ENCODE results near the gene C10orf90.

Gene C10orf90

DNA sequence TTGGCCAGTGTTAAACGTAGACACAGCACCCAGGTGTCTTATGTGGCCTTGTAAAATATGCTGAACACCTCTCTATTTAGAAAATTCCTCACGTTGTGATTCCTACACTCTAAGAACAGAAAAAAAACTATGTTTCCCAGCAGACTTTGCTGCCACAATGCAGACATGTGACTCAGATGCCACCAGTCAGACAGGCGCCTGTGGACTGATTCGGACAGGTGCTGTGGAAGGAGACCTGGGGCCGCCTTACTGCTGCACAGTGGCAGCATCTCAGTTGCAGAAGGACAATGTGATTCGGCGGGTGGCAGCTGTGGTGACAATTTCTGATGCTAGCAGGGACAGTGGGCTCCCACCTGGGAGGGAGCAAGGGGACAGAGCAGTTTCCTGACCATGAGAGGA lies 88.8 kb downstream of the C10orf90 start:
- no peak overlapping the region for H3K4me3 ChIP-seq (ENCODE audit: low read depth, low read length)
- TF ChIP-seq, protein P1, sequence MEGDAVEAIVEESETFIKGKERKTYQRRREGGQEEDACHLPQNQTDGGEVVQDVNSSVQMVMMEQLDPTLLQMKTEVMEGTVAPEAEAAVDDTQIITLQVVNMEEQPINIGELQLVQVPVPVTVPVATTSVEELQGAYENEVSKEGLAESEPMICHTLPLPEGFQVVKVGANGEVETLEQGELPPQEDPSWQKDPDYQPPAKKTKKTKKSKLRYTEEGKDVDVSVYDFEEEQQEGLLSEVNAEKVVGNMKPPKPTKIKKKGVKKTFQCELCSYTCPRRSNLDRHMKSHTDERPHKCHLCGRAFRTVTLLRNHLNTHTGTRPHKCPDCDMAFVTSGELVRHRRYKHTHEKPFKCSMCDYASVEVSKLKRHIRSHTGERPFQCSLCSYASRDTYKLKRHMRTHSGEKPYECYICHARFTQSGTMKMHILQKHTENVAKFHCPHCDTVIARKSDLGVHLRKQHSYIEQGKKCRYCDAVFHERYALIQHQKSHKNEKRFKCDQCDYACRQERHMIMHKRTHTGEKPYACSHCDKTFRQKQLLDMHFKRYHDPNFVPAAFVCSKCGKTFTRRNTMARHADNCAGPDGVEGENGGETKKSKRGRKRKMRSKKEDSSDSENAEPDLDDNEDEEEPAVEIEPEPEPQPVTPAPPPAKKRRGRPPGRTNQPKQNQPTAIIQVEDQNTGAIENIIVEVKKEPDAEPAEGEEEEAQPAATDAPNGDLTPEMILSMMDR (IDR thresholded peaks at IDR 0.05; ENCODE audit: borderline replicate concordance, insufficient read depth, low read depth, low read length): no peak

DNA sequence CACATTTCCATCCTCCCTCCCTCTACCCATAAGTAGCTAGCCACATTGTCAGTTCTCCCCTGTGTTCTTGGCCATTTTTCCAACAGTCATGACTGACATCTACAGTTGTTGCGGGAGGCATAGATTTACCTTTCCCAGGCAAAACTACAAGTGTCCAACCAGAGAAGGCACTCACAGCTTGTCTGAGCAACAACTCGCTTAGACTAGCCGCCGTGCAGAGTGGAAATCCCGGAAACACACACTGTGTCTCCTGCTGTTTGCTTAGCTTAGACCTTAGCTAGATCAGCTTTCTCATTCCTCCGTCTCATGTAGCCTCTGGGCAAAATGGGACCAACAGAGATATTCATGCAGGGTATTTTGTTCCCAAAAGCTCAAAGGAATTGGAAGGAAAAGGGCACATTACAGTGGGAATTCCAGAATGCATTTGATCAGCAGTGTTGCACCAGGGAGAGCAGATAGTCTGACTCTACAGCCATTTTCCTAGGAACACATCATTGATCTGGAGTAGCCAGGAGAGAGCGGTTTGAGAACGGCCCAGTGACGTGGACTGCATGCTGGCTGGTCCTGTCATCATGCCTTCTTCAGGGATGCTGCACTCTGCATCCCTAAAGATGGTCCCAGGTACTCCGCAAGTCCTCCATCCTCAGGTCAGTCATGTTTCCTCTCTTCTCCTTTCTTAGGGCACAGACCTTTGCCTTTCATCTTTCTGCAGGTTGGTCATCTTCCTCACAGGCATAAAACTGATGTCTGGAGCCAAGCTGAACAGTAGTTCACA lies 89.4 kb downstream of the C10orf90 start:
- TF ChIP-seq, protein P1 (IDR thresholded peaks at IDR 0.05; ENCODE audit: borderline replicate concordance, insufficient read depth, low read depth, low read length): no peak
- H3K4me3 ChIP-seq (ENCODE audit: low read depth, low read length): no peak overlapping the region

DNA sequence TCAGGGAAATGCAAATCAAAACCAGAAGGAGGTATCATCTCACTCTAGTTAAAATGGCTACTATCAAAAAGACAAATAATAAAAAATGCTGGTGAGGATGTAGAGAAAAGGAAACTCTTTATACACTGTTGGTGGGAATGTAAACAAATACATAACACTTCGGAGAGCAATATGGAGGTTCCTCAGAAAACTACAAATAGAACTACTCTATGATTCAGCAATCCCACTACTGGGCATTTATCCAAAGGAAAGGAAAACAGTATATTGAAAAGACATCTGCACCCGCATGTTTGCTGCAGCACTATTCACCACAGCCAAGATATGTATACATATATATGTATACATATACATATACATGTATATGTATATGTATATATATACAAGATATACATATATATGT lies 94.2 kb downstream of the C10orf90 start:
- no peak overlapping the region for H3K4me3 ChIP-seq (ENCODE audit: low read depth, low read length)

DNA sequence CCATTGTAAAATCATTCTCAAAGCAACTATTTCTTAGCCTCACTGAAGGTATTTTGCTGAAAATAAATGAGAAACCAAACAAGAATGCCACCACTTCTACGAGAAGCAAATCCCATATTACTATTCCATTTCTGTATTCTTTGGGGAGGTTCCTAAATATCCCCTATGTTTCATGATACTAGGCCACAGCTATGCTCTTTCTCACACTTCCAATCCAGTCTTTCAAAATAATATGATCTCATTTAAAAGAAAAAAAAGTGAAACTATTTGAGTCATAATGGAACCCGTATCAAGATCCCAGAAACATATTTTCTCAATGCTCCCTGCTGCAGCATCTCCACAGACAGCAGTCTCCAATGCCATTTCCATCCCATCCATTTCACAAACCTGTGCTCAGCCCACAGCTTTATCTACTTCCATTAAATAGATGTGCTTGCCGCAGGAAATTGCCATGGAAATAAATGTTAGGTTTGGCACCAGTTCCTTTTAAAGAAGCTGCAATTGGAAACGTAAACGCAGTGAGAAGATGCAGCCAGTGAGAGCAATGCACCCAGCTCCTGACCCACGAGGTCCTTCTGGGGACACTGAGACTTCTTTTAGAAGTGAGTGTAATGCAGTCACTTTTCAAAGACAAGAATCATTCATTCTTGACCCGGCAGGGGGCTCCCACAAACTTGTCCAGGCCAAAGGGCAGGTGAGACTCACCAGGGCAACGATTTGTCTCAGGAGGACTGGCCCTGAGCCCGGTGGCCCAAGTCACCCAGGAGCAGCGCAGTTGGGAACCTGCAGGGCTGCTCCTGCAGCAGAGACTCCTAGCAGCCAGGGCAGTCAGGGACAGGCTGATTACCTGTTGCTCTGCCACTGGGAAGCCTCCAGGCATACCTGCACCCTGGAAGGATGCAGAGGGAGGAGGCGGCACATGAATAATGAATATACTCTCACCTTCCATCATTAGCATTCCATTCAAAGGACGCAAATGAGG lies 99.6 kb downstream of the C10orf90 start:
- TF ChIP-seq, protein P1 (IDR thresholded peaks at IDR 0.05; ENCODE audit: borderline replicate concordance, insufficient read depth, low read depth, low read length): no peak

More for the DNA sequence above, 94.2 kb downstream of the C10orf90 start:
- TF ChIP-seq, protein P1 (IDR thresholded peaks at IDR 0.05; ENCODE audit: borderline replicate concordance, insufficient read depth, low read depth, low read length): no peak

DNA sequence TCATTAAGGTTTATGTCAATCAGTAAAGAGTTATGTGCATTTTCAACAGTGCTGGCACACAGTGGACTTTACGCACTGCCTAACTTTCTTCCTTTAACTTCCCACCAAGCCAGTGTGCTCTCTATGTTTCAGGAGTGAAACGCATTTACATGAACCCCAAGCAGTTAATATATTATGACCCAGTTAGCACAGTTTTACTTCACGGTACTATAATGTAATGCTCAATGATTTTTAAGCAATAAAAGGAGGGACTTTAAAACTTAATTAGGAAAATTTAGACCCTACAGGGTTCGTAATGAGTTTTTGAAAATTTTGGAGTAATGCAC lies 100.3 kb downstream of the C10orf90 start:
- TF ChIP-seq, protein P1 (IDR thresholded peaks at IDR 0.05; ENCODE audit: borderline replicate concordance, insufficient read depth, low read depth, low read length): no peak
- no peak overlapping the region for H3K4me3 ChIP-seq (ENCODE audit: low read depth, low read length)

More for the DNA sequence above, 99.6 kb downstream of the C10orf90 start:
- H3K4me3 ChIP-seq (ENCODE audit: low read depth, low read length): no peak overlapping the region

DNA sequence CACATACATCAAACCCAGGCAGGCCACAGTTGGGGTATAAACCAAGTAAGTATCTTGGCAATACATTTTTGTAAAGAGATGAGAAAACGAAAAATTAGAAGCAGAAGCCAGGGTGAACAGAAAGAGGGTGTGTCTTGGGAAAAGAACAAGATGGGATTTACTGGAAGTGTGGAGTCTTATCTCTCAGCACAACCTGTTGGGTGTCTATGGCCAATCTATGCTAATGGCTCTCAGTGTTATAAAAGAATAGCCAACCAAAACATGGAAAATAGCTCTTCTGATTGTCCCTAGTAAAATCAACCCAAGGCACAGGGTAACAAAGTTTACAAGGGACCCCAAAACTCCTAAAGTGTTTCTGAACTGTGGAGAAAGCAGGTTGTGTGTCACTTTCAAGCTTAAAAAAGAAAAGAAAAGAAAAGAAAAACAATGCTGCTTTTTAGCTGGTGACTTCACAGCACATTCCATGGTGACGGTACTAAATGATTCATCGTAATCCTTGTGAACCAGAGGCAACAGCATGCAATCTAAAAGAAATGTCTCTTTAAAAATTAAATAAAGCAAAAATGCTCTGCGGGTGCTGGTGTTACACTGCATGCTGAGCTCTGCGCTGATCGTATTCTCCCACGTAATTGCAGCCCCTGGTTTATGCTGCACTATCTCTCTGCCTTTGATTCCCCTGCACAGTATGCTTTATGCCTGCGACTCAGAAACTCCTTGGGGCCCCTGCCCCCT lies 100.8 kb downstream of the C10orf90 start:
- TF ChIP-seq, protein P1 (IDR thresholded peaks at IDR 0.05; ENCODE audit: borderline replicate concordance, insufficient read depth, low read depth, low read length): no peak

More for the DNA sequence above, 100.8 kb downstream of the C10orf90 start:
- H3K4me3 ChIP-seq (ENCODE audit: low read depth, low read length): no peak overlapping the region

Measured in GM12875 (cell line).